Middle frontal gyrus (tissue), 1 donor: ENCODE data around the gene VAC14.
"Not testable (repeated sequence)": the region's sequence is repeated elsewhere in the genome, so short reads cannot be mapped to it uniquely, and the experiment has no call there.

Experiments
- DNase-seq: peaks from one replicate; pipeline ENCODE4 v3.0.0-alpha.2; 2015; ENCODE audit warnings: low spot score; ENCODE audit errors: extremely low spot score

VAC14 gene

GRCh38 chr16:70800781-70801480 is at the start of gene VAC14:
VAC14 (minus strand) TSS chr16:70801158; CDS start chr16:70800900, 258 bp downstream.
- DNase-seq: peak; percentile 75

- DNase-seq: not testable (repeated sequence)
Measured at GRCh38 chr16:70823498-70824118, 22.6 kb upstream of the VAC14 start.

- not testable (repeated sequence) for DNase-seq
Measured at GRCh38 chr16:70822734-70823133, 21.8 kb upstream of the VAC14 start.

- not testable (repeated sequence) for DNase-seq
Measured at GRCh38 chr16:70818088-70818487, 17.1 kb upstream of the VAC14 start.

GRCh38 chr16:70809392-70810060 is 8.6 kb upstream of the VAC14 start:
- DNase-seq: no peak

GRCh38 chr16:70808371-70808770 is 7.4 kb upstream of the VAC14 start:
- no peak for DNase-seq

GRCh38 chr16:70805787-70806186 is 4.8 kb upstream of the VAC14 start:
- DNase-seq: no peak

- no peak for DNase-seq
Measured at GRCh38 chr16:70805380-70805779, 4.4 kb upstream of the VAC14 start.

- DNase-seq: no peak
Measured at GRCh38 chr16:70804734-70805169, 3.8 kb upstream of the VAC14 start.

GRCh38 chr16:70804153-70804733 is 3.3 kb upstream of the VAC14 start:
- DNase-seq: no peak

- DNase-seq: no peak
Measured at GRCh38 chr16:70803319-70803718, 2.4 kb upstream of the VAC14 start.

GRCh38 chr16:70801611-70802010 is 653 bp upstream of the VAC14 start:
- no peak for DNase-seq

- no peak for DNase-seq
Measured at GRCh38 chr16:70800311-70800710, 647 bp downstream of the VAC14 start.

GRCh38 chr16:70796301-70796700 is 4.7 kb downstream of the VAC14 start:
- no peak for DNase-seq

GRCh38 chr16:70795296-70795912 is 5.6 kb downstream of the VAC14 start:
- no peak for DNase-seq

GRCh38 chr16:70793851-70794502 is 7.0 kb downstream of the VAC14 start:
- DNase-seq: no peak

GRCh38 chr16:70790815-70791214 is 10.1 kb downstream of the VAC14 start:
- DNase-seq: no peak

- DNase-seq: no peak
Measured at GRCh38 chr16:70789595-70790447, 11.1 kb downstream of the VAC14 start.

GRCh38 chr16:70788668-70789594 is 12.0 kb downstream of the VAC14 start:
- DNase-seq: no peak
